ENCODE measurements around the gene RPL4.
A peak's percentile ranks its signal among the peaks of the same experiment; 100 is the strongest.

The RPL4 gene

DNA sequence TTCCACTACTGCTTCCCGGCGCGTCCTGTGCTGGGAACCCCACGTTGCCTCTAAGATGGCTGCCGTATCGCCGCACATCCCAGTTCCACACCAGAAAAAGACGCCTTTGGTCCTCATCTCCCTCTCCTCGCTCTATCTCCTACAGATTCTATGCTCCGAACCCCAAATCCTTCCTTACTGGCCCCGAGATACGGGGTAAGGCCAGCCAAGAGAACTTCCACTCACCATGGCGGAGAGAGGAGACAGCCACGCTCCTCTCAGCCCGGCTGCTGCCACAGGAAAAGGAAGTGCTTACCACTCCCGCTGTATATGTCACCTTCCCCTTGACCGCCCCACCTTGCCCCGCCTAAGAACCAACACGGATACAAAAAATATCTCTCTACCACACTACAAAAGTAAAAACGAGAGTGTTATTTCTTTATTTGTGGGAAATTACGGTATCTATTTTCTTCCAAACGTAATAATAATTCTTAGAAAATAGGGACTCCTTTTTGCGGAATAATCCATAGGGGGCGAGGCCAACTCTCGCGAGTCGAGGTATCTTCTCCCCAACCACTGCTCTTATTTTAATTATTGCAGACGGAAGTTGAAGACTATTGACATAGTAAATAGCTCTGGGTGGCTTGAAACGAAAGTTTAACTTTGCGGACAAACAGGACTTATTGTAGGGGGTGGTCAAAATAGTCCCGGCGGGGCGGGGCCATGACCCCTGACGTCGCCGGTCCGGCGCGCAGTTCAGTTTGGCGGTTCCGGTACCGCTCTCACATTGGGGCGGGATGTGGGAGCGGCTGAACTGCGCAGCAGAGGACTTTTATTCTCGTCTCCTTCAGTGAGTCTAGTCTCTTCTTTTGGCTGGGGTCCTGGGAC is at the start of gene RPL4, which contains the start of gene ZWILCH:
RPL4 (minus strand) TSS at position 293 of the 867 bp plus-strand sequence; CDS start at position 228, 65 bp downstream.
ZWILCH (plus strand) TSS at position 764 of the 867 bp plus-strand sequence; CDS start at position 777, 13 bp downstream.
- DNase-seq (ENCODE audit: low read depth): peak; percentile 94
- TF ChIP-seq, protein P1, sequence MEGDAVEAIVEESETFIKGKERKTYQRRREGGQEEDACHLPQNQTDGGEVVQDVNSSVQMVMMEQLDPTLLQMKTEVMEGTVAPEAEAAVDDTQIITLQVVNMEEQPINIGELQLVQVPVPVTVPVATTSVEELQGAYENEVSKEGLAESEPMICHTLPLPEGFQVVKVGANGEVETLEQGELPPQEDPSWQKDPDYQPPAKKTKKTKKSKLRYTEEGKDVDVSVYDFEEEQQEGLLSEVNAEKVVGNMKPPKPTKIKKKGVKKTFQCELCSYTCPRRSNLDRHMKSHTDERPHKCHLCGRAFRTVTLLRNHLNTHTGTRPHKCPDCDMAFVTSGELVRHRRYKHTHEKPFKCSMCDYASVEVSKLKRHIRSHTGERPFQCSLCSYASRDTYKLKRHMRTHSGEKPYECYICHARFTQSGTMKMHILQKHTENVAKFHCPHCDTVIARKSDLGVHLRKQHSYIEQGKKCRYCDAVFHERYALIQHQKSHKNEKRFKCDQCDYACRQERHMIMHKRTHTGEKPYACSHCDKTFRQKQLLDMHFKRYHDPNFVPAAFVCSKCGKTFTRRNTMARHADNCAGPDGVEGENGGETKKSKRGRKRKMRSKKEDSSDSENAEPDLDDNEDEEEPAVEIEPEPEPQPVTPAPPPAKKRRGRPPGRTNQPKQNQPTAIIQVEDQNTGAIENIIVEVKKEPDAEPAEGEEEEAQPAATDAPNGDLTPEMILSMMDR (IDR thresholded peaks at IDR 0.05; ENCODE audit: control insufficient read depth, extremely low read depth, insufficient read depth): no peak
- H3K4me3 ChIP-seq (ENCODE audit: low read depth, low read length): peak within 1 kb of the TSS; percentile 94

GRCh38 chr15:66545255-66545654 is 40.6 kb upstream of the RPL4 start:
- TF ChIP-seq, protein P1 (IDR thresholded peaks at IDR 0.05; ENCODE audit: control insufficient read depth, extremely low read depth, insufficient read depth): no peak
- no peak overlapping the region for H3K4me3 ChIP-seq (ENCODE audit: low read depth, low read length)
- DNase-seq (ENCODE audit: low read depth): no peak

GRCh38 chr15:66542896-66543295 is 38.2 kb upstream of the RPL4 start:
- TF ChIP-seq, protein P1 (IDR thresholded peaks at IDR 0.05; ENCODE audit: control insufficient read depth, extremely low read depth, insufficient read depth): no peak
- no peak for DNase-seq (ENCODE audit: low read depth)
- no peak overlapping the region for H3K4me3 ChIP-seq (ENCODE audit: low read depth, low read length)

GRCh38 chr15:66535056-66535455 is 30.4 kb upstream of the RPL4 start:
- DNase-seq (ENCODE audit: low read depth): no peak
- TF ChIP-seq, protein P1 (IDR thresholded peaks at IDR 0.05; ENCODE audit: control insufficient read depth, extremely low read depth, insufficient read depth): no peak
- H3K4me3 ChIP-seq (ENCODE audit: low read depth, low read length): no peak overlapping the region

DNA sequence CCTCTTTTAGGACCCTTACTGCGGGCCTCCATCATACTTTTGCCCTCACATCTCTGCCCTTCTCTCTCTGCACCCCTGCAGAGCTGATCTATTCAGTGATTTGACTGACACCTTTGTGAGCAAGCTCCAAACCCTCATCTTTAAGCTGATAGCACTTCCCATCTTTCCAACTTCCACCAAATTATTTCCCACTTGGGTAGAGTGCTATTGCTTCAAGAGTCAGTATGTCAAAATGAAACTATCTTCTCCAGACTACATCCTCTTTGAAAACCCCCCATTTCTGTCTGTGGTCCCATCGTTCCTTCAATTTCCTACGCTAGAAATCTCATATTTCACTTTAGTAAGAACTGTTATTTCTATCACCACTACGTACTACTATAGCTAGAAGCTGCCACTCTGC is 20.2 kb upstream of the RPL4 start:
- DNase-seq (ENCODE audit: low read depth): no peak
- no peak overlapping the region for H3K4me3 ChIP-seq (ENCODE audit: low read depth, low read length)
- TF ChIP-seq, protein P1 (IDR thresholded peaks at IDR 0.05; ENCODE audit: control insufficient read depth, extremely low read depth, insufficient read depth): no peak

- TF ChIP-seq, protein P1 (IDR thresholded peaks at IDR 0.05; ENCODE audit: control insufficient read depth, extremely low read depth, insufficient read depth): no peak
- no peak overlapping the region for H3K4me3 ChIP-seq (ENCODE audit: low read depth, low read length)
- no peak for DNase-seq (ENCODE audit: low read depth)
Measured at GRCh38 chr15:66523926-66524325, 19.3 kb upstream of the RPL4 start.
